NAMALWA (cell line): ENCODE measurements around the gene LRRC34.

ENCODE experiments used
- DNase-seq: peaks from one replicate; pipeline ENCODE4 v3.0.0-alpha.2; 2015; ENCODE audit warnings: low spot score

The LRRC34 gene

DNA sequence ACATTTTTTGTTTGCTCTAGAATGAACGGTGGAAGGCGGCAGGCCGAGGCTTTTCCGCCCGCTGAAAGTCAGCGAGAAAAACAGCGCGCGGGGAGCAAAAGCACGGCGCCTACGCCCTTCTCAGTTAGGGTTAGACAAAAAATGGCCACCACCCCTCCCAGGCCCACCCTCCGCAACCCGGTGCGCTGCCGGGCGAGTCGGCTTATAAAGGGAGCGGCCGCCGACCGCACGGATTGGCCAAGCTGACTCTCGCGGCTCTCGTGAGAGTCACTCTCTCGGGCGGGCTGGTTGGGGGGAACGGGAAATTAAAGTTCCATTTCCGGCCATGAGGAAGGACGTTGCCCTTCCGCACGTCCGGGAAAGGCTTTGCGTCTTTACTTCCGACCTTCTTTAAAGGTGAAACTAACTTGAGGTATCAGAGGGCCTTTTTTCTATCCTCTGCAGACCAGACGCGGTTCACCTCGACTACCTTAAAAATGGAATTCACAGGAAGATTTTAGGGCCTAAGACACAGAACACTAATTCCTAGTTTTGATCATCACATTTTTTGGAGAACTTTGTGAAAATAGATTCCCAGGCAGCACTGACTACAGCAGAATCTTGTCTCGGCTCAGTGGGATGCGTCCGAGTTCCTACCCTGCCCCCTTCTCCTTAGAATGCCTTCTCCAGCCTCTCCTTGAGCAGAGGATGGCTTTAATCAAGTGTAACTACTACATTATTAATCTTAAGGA, 47.7 kb downstream of the LRRC34 start, which contains the start of gene TERC:
TERC (minus strand) TSS at position 179 of the 731 bp plus-strand sequence.
- DNase-seq: peak; percentile 94

DNA sequence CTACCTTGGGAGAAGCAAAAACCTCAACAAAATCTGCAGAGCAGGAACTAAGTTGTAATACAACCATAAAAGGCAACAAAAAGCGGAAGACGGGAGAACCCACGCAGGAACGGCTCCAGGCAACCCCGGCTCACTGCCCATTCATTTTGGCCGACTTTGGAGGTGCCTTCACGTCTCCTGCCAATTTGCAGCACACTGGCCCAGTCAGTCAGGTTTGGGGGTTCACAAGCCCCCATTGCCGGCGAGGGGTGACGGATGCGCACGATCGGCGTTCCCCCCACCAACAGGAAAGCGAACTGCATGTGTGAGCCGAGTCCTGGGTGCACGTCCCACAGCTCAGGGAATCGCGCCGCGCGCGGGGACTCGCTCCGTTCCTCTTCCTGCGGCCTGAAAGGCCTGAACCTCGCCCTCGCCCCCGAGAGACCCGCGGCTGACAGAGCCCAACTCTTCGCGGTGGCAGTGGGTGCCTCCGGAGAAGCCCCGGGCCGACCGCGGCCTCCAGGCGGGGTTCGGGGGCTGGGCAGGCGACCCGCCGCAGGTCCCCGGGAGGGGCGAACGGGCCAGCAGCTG, 48.3 kb downstream of the LRRC34 start:
- DNase-seq: peak; percentile 65

DNA sequence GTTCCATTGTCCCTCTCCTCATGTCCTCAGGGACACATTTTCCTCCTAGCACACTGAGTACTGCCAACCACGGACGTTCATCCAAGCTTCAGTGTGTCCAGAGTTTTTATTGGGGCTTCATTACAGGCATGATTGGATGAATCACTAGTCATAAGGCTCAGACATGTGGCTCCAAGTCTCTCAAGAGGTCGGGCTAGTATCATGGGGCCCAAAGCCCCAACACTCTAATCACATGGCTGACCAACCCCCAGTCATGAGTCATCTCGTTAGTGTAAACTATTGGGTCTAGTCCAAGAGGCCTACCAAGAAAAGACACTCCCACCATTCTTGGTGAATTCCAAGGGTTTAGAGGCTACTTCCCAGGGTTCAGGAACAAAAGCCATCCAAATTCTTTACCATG, 52.2 kb downstream of the LRRC34 start:
- DNase-seq: no peak

DNA sequence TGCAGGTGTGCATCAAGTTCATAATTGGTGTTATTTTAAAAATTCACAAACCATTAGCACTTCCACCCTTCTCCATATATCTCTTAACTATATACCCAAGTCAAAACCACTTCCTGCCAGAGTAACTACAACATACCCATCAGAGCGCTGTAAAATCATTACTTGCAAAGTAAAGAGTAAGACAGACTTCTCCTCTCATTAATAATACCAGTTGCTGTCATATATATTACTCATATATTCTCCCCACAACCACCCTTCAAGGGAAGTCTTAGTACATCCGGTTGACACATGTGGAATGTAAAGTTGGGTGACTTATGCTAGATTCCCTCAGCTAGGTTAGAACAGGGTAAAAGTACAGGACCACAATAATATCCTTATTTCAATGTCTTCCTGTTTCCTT, 53.4 kb downstream of the LRRC34 start:
- DNase-seq: no peak

DNA sequence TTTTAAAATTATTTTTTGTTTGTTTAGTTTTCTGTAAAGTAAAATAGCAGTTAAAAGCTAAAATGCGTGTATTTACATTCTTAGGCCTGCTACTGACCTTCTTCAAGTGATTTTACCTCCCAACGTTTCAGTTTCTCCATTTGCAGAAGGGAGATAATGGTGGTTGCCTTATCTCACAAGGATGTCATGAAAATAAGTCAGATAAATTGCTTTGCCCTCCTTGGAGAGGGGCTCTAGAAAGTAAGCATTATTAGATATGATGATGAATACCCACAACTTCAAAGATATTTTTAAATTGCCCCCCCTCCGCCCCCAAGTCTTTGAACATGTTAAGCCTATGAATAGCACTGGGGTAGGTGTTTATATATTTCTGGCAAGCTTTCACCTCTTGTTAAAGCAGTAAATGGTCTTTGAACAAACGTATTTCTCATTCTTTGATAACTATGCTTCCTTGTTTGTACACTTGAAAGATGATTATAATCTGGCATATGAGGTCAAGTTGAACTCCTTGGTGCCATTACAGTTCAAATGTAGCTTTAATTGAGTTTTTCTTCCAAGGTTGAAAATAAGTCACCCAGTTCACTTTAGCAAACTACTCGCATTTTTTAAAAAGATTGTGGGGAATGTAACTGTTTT, 54.2 kb downstream of the LRRC34 start:
- DNase-seq: no peak

DNA sequence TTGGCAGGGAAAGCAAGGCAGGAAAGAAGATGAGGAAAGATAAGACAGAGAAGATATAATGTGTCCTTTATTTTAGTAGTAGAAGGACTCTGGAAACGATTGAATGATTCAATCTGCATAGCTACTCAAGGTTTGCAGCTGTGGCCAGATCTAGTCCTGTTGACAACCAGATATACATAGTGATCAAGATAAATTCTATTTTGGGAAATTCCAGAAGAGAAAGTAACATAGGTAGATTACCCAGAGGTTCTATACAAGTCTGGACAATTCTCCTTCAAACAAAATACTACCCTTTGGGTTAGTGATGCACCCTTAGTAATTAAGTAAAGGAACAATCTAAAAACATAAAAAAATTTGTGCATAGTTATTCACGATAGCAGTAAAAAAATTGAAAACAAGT, 57.2 kb downstream of the LRRC34 start:
- DNase-seq: no peak

DNA sequence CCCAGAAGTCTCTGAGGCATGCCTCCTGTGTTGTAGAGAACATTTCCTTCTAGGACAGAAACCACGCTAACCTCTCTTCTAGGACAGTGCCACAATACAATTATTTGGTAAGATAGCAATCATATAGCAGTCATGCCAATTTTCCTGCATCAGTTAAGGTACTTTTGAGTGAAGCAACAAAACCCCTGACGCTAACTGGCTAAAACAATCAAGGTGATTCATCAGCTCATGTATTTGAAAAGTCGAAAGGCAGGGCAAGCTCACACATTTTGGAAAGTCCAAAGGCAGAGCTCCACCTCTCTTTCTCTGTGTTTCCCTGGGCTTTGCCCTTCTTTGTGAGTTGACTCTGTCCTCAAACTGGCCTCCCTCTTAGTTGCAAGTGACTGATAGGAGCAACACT, 58.0 kb downstream of the LRRC34 start:
- DNase-seq: no peak

DNA sequence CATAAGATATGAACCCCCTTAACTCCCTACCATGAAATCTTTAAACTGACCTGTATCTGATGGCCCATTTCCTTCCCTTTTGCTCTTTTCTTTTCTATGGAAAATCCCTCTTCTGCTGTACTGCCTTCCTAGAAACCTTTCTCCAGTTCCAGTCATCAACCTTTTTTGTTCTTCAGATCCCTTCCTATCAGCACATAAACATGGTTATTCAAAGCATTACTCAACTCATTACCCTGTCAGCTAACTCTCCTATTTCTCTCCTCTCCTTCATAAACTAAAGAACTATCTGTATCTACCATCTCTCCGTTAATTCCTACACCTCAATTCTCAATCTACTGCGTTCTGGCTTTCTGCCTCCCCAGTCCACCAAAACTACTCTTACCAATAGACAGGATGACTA, 60.8 kb downstream of the LRRC34 start:
- DNase-seq: no peak

DNA sequence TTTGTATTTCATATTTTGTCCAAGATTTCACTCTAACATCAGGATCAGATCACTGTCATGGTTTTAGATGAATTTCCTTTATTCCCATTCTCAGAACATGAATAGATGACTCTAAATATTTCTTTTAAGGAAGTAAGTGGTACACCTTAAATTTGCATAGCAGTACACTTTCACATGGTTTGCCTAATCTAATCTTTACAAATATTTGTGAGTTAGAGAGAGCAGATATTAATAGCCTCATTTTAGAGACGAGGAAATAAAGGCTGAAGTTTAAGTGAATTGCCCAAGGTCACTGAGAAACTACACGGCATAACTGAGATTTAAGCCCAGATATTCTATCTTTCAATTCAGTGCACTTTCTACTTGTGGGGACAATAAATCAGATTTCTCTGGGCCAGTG, 62.0 kb downstream of the LRRC34 start:
- DNase-seq: no peak

DNA sequence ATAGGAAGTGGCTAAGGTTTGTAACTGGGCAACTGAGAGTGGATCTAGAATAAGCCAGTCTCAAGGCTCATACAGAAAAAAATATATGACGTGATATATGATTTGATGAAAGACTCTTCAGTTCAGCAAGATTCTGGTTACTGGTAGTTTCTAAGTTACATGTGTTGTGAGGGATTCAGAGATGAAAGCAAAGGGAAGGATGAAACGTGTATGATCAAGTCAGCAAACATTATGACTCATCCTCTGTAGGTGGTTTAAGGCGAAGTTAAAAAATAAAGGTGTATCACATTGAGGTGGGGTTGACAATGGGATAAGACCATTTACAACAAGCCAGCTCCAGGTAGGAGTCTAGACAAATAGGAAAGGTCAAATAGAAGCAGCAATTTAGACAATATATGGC, 64.0 kb downstream of the LRRC34 start:
- DNase-seq: no peak

DNA sequence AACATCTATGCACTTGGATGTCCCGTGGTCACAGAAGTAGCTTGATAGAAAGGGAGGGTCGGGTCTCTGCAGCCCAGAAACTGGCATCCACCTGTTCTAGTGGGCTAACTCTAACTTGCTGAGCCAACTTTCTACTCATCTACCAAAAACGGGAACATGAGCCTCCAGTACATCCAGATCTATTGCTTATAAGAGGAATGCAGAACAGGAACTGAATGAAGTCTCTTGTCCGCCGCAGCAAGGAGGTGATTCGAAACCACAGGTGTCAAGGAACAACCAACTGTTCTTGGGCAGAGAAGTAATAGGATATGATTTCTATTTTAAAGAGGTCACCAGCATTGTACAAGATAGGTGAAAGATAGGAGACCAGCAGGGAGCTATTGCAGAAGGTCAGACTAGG, 65.8 kb downstream of the LRRC34 start:
- no peak for DNase-seq

DNA sequence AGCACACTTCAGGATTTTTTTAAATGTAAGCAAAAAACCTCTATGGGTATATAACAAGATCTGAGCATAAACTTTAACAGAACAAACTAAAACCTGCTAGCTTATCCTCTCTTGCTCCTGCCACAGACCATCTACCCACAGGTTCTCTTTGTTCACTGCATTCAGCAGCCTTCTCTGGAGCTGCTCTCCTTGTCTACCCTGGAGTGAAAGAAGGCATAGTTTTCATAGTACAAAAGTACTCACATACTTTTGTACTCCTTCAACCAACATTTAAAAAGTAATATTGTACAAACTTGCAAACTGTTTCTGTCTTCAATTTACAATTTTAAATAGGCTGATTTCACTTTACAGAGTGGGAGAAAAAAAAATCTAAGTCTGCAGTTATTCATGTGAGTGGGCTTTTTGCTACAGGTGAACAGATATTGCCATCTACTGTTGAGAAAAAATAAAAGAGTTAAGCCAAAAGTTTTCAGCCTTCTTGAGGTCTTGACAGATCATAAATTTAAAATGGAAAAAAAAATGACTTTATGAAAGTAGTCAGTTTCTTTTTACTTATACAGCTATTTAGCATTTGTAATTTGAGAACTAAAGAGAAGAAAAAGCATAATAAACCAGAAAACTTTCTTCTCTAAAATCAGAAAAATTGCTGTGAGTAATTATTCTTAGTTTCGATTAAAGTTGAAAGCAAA, 68.2 kb downstream of the LRRC34 start:
- peak; percentile 57 for DNase-seq
